Caco-2 (cell line): ENCODE measurements around the gene PAK1. TPM values are rescaled to one million over a fixed set of nuclear protein-coding genes. Genes with fewer than 3 reads are reported as not detected.
"Not testable (repeated sequence)": the region's sequence is repeated elsewhere in the genome, so short reads cannot be mapped to it uniquely, and the experiment has no call there.

ENCODE experiments used
- BruUV-seq: library from RNA; stranded (reverse); fragments of 400-500 nt; replicated peaks from 2 replicates; lab custom pipeline; 2021; lab: Mats Ljungman, UMichigan
- CTCF ChIA-PET: fragments of 300-600 bp; sonication (Branson Sonifier 250); formaldehyde crosslinking; loops from one replicate; lab custom pipeline; 2022; ENCODE audit warnings: antibody characterized with exemption; lab: Charles Lee
- POLR2A ChIA-PET: fragments of 300-600 bp; sonication (Branson Sonifier 250); formaldehyde crosslinking; loops from one replicate; lab custom pipeline; 2022; ENCODE audit warnings: antibody characterized with exemption; lab: Charles Lee
- DNase-seq, 2 experiments: peaks; one replicate each; pipeline versions ENCODE4 v3.0.0 to v3.0.0-alpha.2; 2020 to 2022
- H3K27me3 ChIP-seq: replicated peaks from 2 replicates; pipeline ENCODE4 v1.6.0; 2011; ENCODE audit warnings: low read length; ENCODE audit not compliant: control insufficient read depth, insufficient read depth
- H3K36me3 ChIP-seq: 2 replicates; pipeline ENCODE4 v1.5.1; 2011; ENCODE audit warnings: low read length; ENCODE audit not compliant: control insufficient read depth, insufficient read depth
- H3K4me1 ChIP-seq: fragments of 250-450 bp; sonication (Bioruptor Pico); 2 replicates; pipeline ENCODE4 v1.5.1; 2020; ENCODE audit warnings: mild to moderate bottlenecking
- H3K4me3 ChIP-seq: 2 replicates; pipeline ENCODE4 v1.5.1; 2011; ENCODE audit warnings: low read depth, mild to moderate bottlenecking, control low read depth, low read length
- H3K9me3 ChIP-seq: fragments of 250-450 bp; sonication (Bioruptor Pico); 2 replicates; pipeline ENCODE4 v1.5.1; 2020; ENCODE audit warnings: mild to moderate bottlenecking, moderate library complexity
- H3K27ac Mint-ChIP-seq: one replicate; pipeline ENCODE4 v1.8.0; 2022; ENCODE audit warnings: mixed read lengths; ENCODE audit not compliant: unreplicated experiment
- H3K27me3 Mint-ChIP-seq: one replicate; pipeline ENCODE4 v1.8.0; 2022; ENCODE audit warnings: mixed read lengths; ENCODE audit not compliant: insufficient read depth, unreplicated experiment
- H3K36me3 Mint-ChIP-seq: one replicate; pipeline ENCODE4 v1.8.0; 2022; ENCODE audit warnings: mild to moderate bottlenecking, mixed read lengths; ENCODE audit not compliant: insufficient read depth, unreplicated experiment
- H3K4me1 Mint-ChIP-seq: one replicate; pipeline ENCODE4 v1.8.0; 2022; ENCODE audit warnings: low read depth, mixed read lengths; ENCODE audit not compliant: unreplicated experiment
- H3K4me3 Mint-ChIP-seq: one replicate; pipeline ENCODE4 v1.8.0; 2022; ENCODE audit warnings: mild to moderate bottlenecking, moderate library complexity, mixed read lengths; ENCODE audit not compliant: unreplicated experiment
- H3K9me3 Mint-ChIP-seq: one replicate; pipeline ENCODE4 v1.8.0; 2022; ENCODE audit warnings: mixed read lengths; ENCODE audit not compliant: unreplicated experiment
- CTCF ChIP-seq, 2 experiments: fragments of 200-600 bp in 1 of 2; IDR thresholded peaks; 1 replicate in 1 of 2; 2 replicates in 1 of 2; pipeline versions ENCODE4 v1.5.1 to v1.8.0; 2011 to 2022; ENCODE audit warnings: antibody characterized with exemption in 1 of 2, control low read depth in 1 of 2, inconsistent platforms in 1 of 2, low read depth in 1 of 2, low read length in 1 of 2, mild to moderate bottlenecking in 1 of 2, moderate library complexity in 1 of 2; ENCODE audit not compliant: insufficient read depth in 1 of 2, severe bottlenecking in 1 of 2, unreplicated experiment in 1 of 2
- intact Hi-C: fragments of 100-400 bp; cut with micrococcal nuclease; formaldehyde crosslinking; loops from one replicate; pipeline ENCODE4 v1.10.0; 2022; ENCODE audit not compliant: unreplicated experiment
- total RNA-seq: library from RNA; stranded (reverse); gene quantifications from 2 replicates; pipeline ENCODE4 v1.2.3, GENCODE V29; 2022

The PAK1 gene
- total RNA-seq, 1 experiment from 2014 or later = 81.1 TPM

GRCh38 chr11:77387701-77388100, 86.2 kb downstream of the PAK1 start:
- BruUV-seq = no TSS peak
- intact Hi-C loops = no loop called here
- H3K36me3 Mint-ChIP-seq = no peaks in the 10 kb centered on the region
- no peak overlapping the region for H3K27ac Mint-ChIP-seq
- H3K27me3 Mint-ChIP-seq = no peaks in the 10 kb centered on the region
- H3K4me3 Mint-ChIP-seq = no peak overlapping the region
- H3K9me3 ChIP-seq = no peaks in the 10 kb centered on the region
- no peaks in the 10 kb centered on the region for H3K27me3 ChIP-seq
- no peaks in the 10 kb centered on the region for H3K4me1 ChIP-seq
- no peak overlapping the region for H3K4me3 ChIP-seq
- TF ChIP-seq CTCF (IDR thresholded peaks at IDR 0.05; ENCODE audit: insufficient read depth in 1 of 2, low read depth in 1 of 2, low read length in 1 of 2, severe bottlenecking in 1 of 2, unreplicated experiment in 1 of 2) = no peak
- ChIA-PET POLR2A (no interaction called here), CTCF (no interaction called here)
- no peaks in the 10 kb centered on the region; the same call in 1 of the 2 replicates for H3K36me3 ChIP-seq
- no peaks in the 10 kb centered on the region for H3K4me1 Mint-ChIP-seq
- no peak for DNase-seq
- H3K9me3 Mint-ChIP-seq = no peaks in the 10 kb centered on the region

- Mint-ChIP-seq H3K4me1 (no peaks in the 10 kb centered on the region), H3K27me3 (no peaks in the 10 kb centered on the region), H3K27ac (no peak overlapping the region), H3K9me3 (no peaks in the 10 kb centered on the region), H3K36me3 (no peaks in the 10 kb centered on the region), H3K4me3 (no peak overlapping the region)
- TF ChIP-seq CTCF (IDR thresholded peaks at IDR 0.05; ENCODE audit: insufficient read depth in 1 of 2, low read depth in 1 of 2, low read length in 1 of 2, severe bottlenecking in 1 of 2, unreplicated experiment in 1 of 2) = no peak
- ChIA-PET CTCF (no interaction called here), POLR2A (interaction anchor here (0.6 kb wide), 1 partner anchor 49 kb away, joined by 5 read pairs; no protein-coding TSS in a partner anchor)
- intact Hi-C loops = no loop called here
- Histone ChIP-seq H3K4me1 (no peaks in the 10 kb centered on the region), H3K36me3 (no peaks in the 10 kb centered on the region; the same call in 1 of the 2 replicates), H3K9me3 (no peaks in the 10 kb centered on the region), H3K27me3 (no peaks in the 10 kb centered on the region), H3K4me3 (no peak overlapping the region)
- no peak for DNase-seq
- BruUV-seq = no TSS peak
Observed at GRCh38 chr11:77386178-77386577, 87.7 kb downstream of the PAK1 start.

GRCh38 chr11:77385255-77385771, 88.6 kb downstream of the PAK1 start:
- H3K4me1 Mint-ChIP-seq, H3K27ac Mint-ChIP-seq, H3K9me3 ChIP-seq, H3K36me3 Mint-ChIP-seq, H3K9me3 Mint-ChIP-seq, H3K4me3 ChIP-seq, DNase-seq, H3K4me1 ChIP-seq, H3K36me3 ChIP-seq, CTCF ChIA-PET, BruUV-seq, intact Hi-C loops, H3K4me3 Mint-ChIP-seq, H3K27me3 ChIP-seq, H3K27me3 Mint-ChIP-seq, POLR2A ChIA-PET: not testable (repeated sequence)
